Endothelial cell of umbilical vein (primary cell): ENCODE results near the gene GRB14. TPM values are rescaled to one million over a fixed set of nuclear protein-coding genes. Genes with fewer than 3 reads are reported as not detected.

Experiments
- BruUV-seq: library from RNA; stranded (reverse); fragments of 400-500 nt; replicated peaks from 2 replicates; lab custom pipeline; 2021; lab: Mats Ljungman, UMichigan
- CTCF ChIA-PET: fragments of 300-600, 350-600 bp; sonication (Branson Sonifier 250); formaldehyde crosslinking; loops from one replicate; lab custom pipeline; 2021; ENCODE audit warnings: antibody characterized with exemption, inconsistent platforms; lab: Charles Lee
- POLR2A ChIA-PET: fragments of 300-600, 350-600 bp; sonication (Branson Sonifier 250); formaldehyde crosslinking; loops from one replicate; lab custom pipeline; 2021; ENCODE audit warnings: antibody characterized with exemption, inconsistent platforms; lab: Charles Lee
- DNase-seq: peaks from one replicate; pipeline ENCODE4 v3.0.0-alpha.2; 2011; ENCODE audit warnings: low read depth, low spot score
- FAIRE-seq: peaks from 2 replicates; lab custom pipeline; 2011; peaks lifted over from hg19 to GRCh38; lab: Jason Lieb, UNC
- H2AFZ ChIP-seq: 2 replicates; pipeline ENCODE4 v1.6.0; 2012; ENCODE audit warnings: low read depth, low read length, control low read depth, inconsistent platforms
- H3K27ac ChIP-seq: 2 replicates; pipeline ENCODE4 v1.5.1; 2011; ENCODE audit warnings: low read depth, mild to moderate bottlenecking, control low read depth, low read length, moderate library complexity; ENCODE audit not compliant: insufficient read depth
- H3K27me3 ChIP-seq, 2 experiments: 2 replicates each; pipeline versions ENCODE4 v1.6.0 to v1.6.1; 2011; ENCODE audit warnings: low read length in 2 of 2, mixed read lengths in 1 of 2; ENCODE audit not compliant: control insufficient read depth in 2 of 2, insufficient read depth in 2 of 2
- H3K36me3 ChIP-seq, 2 experiments: 2 replicates in 1 of 2; 3 replicates in 1 of 2; pipeline ENCODE4 v1.5.1; 2011; ENCODE audit warnings: low read length in 2 of 2, mild to moderate bottlenecking in 1 of 2, moderate library complexity in 1 of 2; ENCODE audit not compliant: control insufficient read depth in 2 of 2, insufficient read depth in 2 of 2; ENCODE audit errors: extremely low read depth in 1 of 2
- H3K4me1 ChIP-seq: 3 replicates; pipeline ENCODE4 v1.5.1; 2011; ENCODE audit warnings: mild to moderate bottlenecking, low read length; ENCODE audit not compliant: control insufficient read depth, insufficient read depth; ENCODE audit errors: extremely low read depth
- H3K4me2 ChIP-seq: 2 replicates; pipeline ENCODE4 v1.6.1; 2011; ENCODE audit warnings: low read length, control low read depth, mixed read lengths; ENCODE audit not compliant: insufficient read depth
- H3K4me3 ChIP-seq, 3 experiments: fragments of 200-600 bp in 1 of 3; sonication (generic), shearing (Covaris generic) in 1 of 3; replicated peaks in 1 of 3; 2 replicates each; pipeline ENCODE4 v1.5.1; 2011 to 2016; ENCODE audit warnings: control low read depth in 3 of 3, low read length in 3 of 3, mild to moderate bottlenecking in 2 of 3, inconsistent platforms in 1 of 3, low read depth in 1 of 3, moderate library complexity in 1 of 3; ENCODE audit not compliant: insufficient read depth in 1 of 3
- H3K79me2 ChIP-seq: 2 replicates; pipeline ENCODE4 v1.6.0; 2012; ENCODE audit warnings: low read length, inconsistent platforms; ENCODE audit not compliant: control insufficient read depth, insufficient read depth
- H3K9ac ChIP-seq: replicated peaks from 2 replicates; pipeline ENCODE3; 2011; ENCODE audit warnings: low read length, control low read depth; ENCODE audit not compliant: insufficient read depth; ENCODE audit errors: extremely low read depth
- H3K9me1 ChIP-seq: replicated peaks from 3 replicates; pipeline ENCODE4 v1.6.0; 2011; ENCODE audit warnings: mild to moderate bottlenecking, low read length; ENCODE audit not compliant: control insufficient read depth, insufficient read depth; ENCODE audit errors: extremely low read depth
- H3K9me3 ChIP-seq: replicated peaks from 2 replicates; pipeline ENCODE4 v1.5.1; 2012; ENCODE audit warnings: low read length, inconsistent platforms; ENCODE audit not compliant: control insufficient read depth, insufficient read depth
- H4K20me1 ChIP-seq: replicated peaks from 2 replicates; pipeline ENCODE3; 2011; ENCODE audit warnings: mild to moderate bottlenecking, low read length; ENCODE audit not compliant: control insufficient read depth, insufficient read depth; ENCODE audit errors: extremely low read depth
- CTCF ChIP-seq, 2 donors: IDR thresholded peaks; 1 replicate in 1 of 2; 2 replicates in 1 of 2; pipeline ENCODE4 v1.5.1; 2011; ENCODE audit warnings: low read length in 2 of 2, mild to moderate bottlenecking in 2 of 2, moderate library complexity in 2 of 2, control low read depth in 1 of 2, inconsistent platforms in 1 of 2, low read depth in 1 of 2; ENCODE audit not compliant: insufficient read depth in 1 of 2; ENCODE audit errors: extremely low read depth in 1 of 2
- FOS ChIP-seq: IDR thresholded peaks from 2 replicates; pipeline ENCODE4 v1.6.1; 2011; ENCODE audit warnings: mild to moderate bottlenecking, low read length, moderate library complexity, borderline replicate concordance; ENCODE audit not compliant: insufficient read depth
- POLR2A ChIP-seq: IDR thresholded peaks from 2 replicates; pipeline ENCODE4 v1.6.1; 2012; ENCODE audit warnings: low read depth, mild to moderate bottlenecking, control low read depth, low read length
- POLR2AphosphoS5 ChIP-seq: IDR thresholded peaks from 2 replicates; pipeline ENCODE4 v1.6.1; 2012; ENCODE audit warnings: low read depth, mild to moderate bottlenecking, control low read depth, low read length, moderate library complexity; ENCODE audit not compliant: insufficient read depth
- dilution Hi-C: fragments of 300-500 bp; cut with MboI; formaldehyde crosslinking; loops from one replicate; pipeline ENCODE4 v1.15.0; 2019; ENCODE audit warnings: low sequenced_read_pairs; ENCODE audit not compliant: extremely low pct_ligation_motif_present
- intact Hi-C: fragments of 100-400 bp; cut with micrococcal nuclease; formaldehyde crosslinking; loops from one replicate; pipeline ENCODE4 v1.10.0; 2022
- polyA plus RNA-seq, 4 experiments: library from polyadenylated mRNA; depleted of rRNA in 3 of 4; stranded (reverse) in 3 of 4; unstranded in 1 of 4; fragments of >200 nt; gene quantifications; 2 replicates each; pipeline versions ENCODE4 v1.2.1 to v1.2.3, GENCODE V29; 2011 to 2012; ENCODE audit warnings: missing spikeins in 1 of 4
- total RNA-seq: library from RNA; stranded (reverse); gene quantifications from 2 replicates; pipeline ENCODE4 v1.2.3, GENCODE V29; 2021

Gene GRB14
- total and polyA plus RNA-seq, 2 donors (not counting 3 experiments of a cell fraction or from before 2014, with no cell fraction given), result 3.0 to 10.3 TPM

- no peak for TF ChIP-seq FOS
- TF ChIP-seq POLR2AphosphoS5, result no peak
- no peak overlapping the region for H3K4me3 ChIP-seq
- ChIA-PET CTCF (interaction anchor here (1.6 kb wide), 1 partner anchor 91 kb away, joined by 4 read pairs; no protein-coding TSS in a partner anchor), POLR2A (no interaction called here)
- intact Hi-C loops, result no loop called here
- BruUV-seq, result no TSS peak
- H3K4me2 ChIP-seq, result no peak overlapping the region
- no peak overlapping the region for H3K27ac ChIP-seq
- no peaks in the 10 kb centered on the region for H3K9me3 ChIP-seq
- H3K9ac ChIP-seq, result no peak overlapping the region
- H2AFZ ChIP-seq, result no peak overlapping the region
- H3K27me3 ChIP-seq, result no peaks in the 10 kb centered on the region
- DNase-seq (no peak), FAIRE-seq (no peak)
- H4K20me1 ChIP-seq, result no peaks in the 10 kb centered on the region
- no peaks in the 10 kb centered on the region for H3K9me1 ChIP-seq
- no peaks in the 10 kb centered on the region for H3K79me2 ChIP-seq
- H3K36me3 ChIP-seq, result no peaks in the 10 kb centered on the region
- peaks cover 5% of the 10 kb centered on the region for H3K4me1 ChIP-seq
- dilution Hi-C loops, result no loop called here
These were observed 30.1 kb upstream of the GRB14 start for GRCh38 chr2:164651361-164651760.

- no peak overlapping the region for H3K9ac ChIP-seq
- FAIRE-seq (no peak), DNase-seq (no peak)
- H3K4me3 ChIP-seq, result no peak overlapping the region
- dilution Hi-C loops (no loop called here), intact Hi-C loops (no loop called here)
- no peaks in the 10 kb centered on the region for H3K9me3 ChIP-seq
- ChIA-PET POLR2A (no interaction called here), CTCF (interaction anchor here (1.9 to 2.0 kb wide), 2 partner anchors 10 to 84 kb away, joined by 6 read pairs; no protein-coding TSS in a partner anchor)
- BruUV-seq, result no TSS peak
- H4K20me1 ChIP-seq, result no peaks in the 10 kb centered on the region
- H3K27ac ChIP-seq, result no peak overlapping the region
- no peaks in the 10 kb centered on the region for H3K79me2 ChIP-seq
- H3K9me1 ChIP-seq, result no peaks in the 10 kb centered on the region
- no peak overlapping the region for H3K4me2 ChIP-seq
- H3K4me1 ChIP-seq, result no peaks in the 10 kb centered on the region
- TF ChIP-seq POLR2A (no peak), CTCF (IDR thresholded peaks at IDR 0.05; ENCODE audit: extremely low read depth in 1 of 2, insufficient read depth in 1 of 2, low read depth in 1 of 2, low read length in 2 of 2) (no peak), FOS (no peak)
- no peaks in the 10 kb centered on the region for H3K27me3 ChIP-seq
- H3K36me3 ChIP-seq, result no peaks in the 10 kb centered on the region
- no peak overlapping the region for H2AFZ ChIP-seq
These were observed 22.9 kb upstream of the GRB14 start for GRCh38 chr2:164644036-164644700.
